B cell (primary cell): ENCODE measurements around the gene SELP. TPM values are rescaled to one million over a fixed set of nuclear protein-coding genes. Genes with fewer than 3 reads are reported as not detected.

Source experiments
- ATAC-seq: fragments of 200-7000 bp; cut with Tn5 transposase; one replicate; pipeline ENCODE4 v1.10.0; 2021; ENCODE audit warnings: low read depth, mild to moderate bottlenecking, moderate number of reproducible peaks, moderate library complexity
- CTCF ChIA-PET: fragments of 350-600 bp; sonication (Branson Sonifier 250); formaldehyde crosslinking; loops from one replicate; lab custom pipeline; 2021; ENCODE audit warnings: antibody characterized with exemption, inconsistent platforms; lab: Charles Lee
- POLR2A ChIA-PET: fragments of 350-600 bp; sonication (Branson Sonifier 250); formaldehyde crosslinking; loops from one replicate; lab custom pipeline; 2021; ENCODE audit warnings: antibody characterized with exemption; lab: Charles Lee
- DNase-seq: peaks from one replicate; pipeline ENCODE4 v3.0.0; 2013
- H2AFZ ChIP-seq: 2 replicates; pipeline ENCODE4 v1.6.1; 2012; ENCODE audit warnings: mild to moderate bottlenecking, low read depth, low read length; ENCODE audit not compliant: insufficient read depth, poor library complexity, severe bottlenecking
- H3K27ac ChIP-seq, 2 donors: 1 replicate in 1 of 2; 2 replicates in 1 of 2; pipeline ENCODE4 v1.5.1; 2012 to 2013; ENCODE audit warnings: low read length in 2 of 2, mild to moderate bottlenecking in 2 of 2, moderate library complexity in 1 of 2
- H3K27me3 ChIP-seq, 4 experiments: fragments of 200-600 bp in 1 of 4; sonication (generic) in 1 of 4; replicated peaks in 1 of 4; 1 replicate in 2 of 4; 2 replicates in 2 of 4; pipeline versions ENCODE4 v1.6.1 to v1.7.0; 2013 to 2016; ENCODE audit warnings: low read length in 3 of 4, mild to moderate bottlenecking in 2 of 4, mixed read lengths in 1 of 4, moderate library complexity in 1 of 4; ENCODE audit not compliant: insufficient read depth in 4 of 4, control insufficient read depth in 3 of 4; ENCODE audit errors: control extremely low read depth in 1 of 4
- H3K36me3 ChIP-seq, 2 experiments: replicated peaks in 1 of 2; 1 replicate in 1 of 2; 2 replicates in 1 of 2; pipeline versions ENCODE4 v1.6.1 to v1.7.1; 2013; ENCODE audit warnings: low read length in 1 of 2; ENCODE audit not compliant: insufficient read depth in 2 of 2, control insufficient read depth in 1 of 2; ENCODE audit errors: control extremely low read depth in 1 of 2, extremely low read depth in 1 of 2
- H3K4me1 ChIP-seq, 2 donors: fragments of 200-600 bp in 1 of 2; sonication (generic) in 1 of 2; 1 replicate in 1 of 2; 2 replicates in 1 of 2; pipeline versions ENCODE4 v1.5.1 to v1.6.1; 2013 to 2017; ENCODE audit warnings: low read length in 2 of 2; ENCODE audit not compliant: control insufficient read depth in 2 of 2, insufficient read depth in 2 of 2
- H3K4me2 ChIP-seq: replicated peaks from 2 replicates; pipeline ENCODE3; 2012; ENCODE audit warnings: mild to moderate bottlenecking, low read depth, low read length; ENCODE audit not compliant: poor library complexity, severe bottlenecking
- H3K4me3 ChIP-seq, 5 experiments: fragments of 200-600 bp in 1 of 5; sonication (generic) in 1 of 5; 1 replicate in 3 of 5; 2 replicates in 2 of 5; pipeline versions ENCODE4 v1.5.1 to v1.7.0; 2011 to 2016; ENCODE audit warnings: low read length in 4 of 5, mild to moderate bottlenecking in 4 of 5, low read depth in 2 of 5, control low read depth in 1 of 5, moderate library complexity in 1 of 5; ENCODE audit not compliant: insufficient read depth in 1 of 5; ENCODE audit errors: control extremely low read depth in 1 of 5, extremely low read depth in 1 of 5
- H3K79me2 ChIP-seq: fragments of 200-600 bp; sonication (generic); one replicate; pipeline ENCODE4 v1.6.0; 2016; ENCODE audit warnings: low read length; ENCODE audit not compliant: control insufficient read depth, insufficient read depth
- H3K9ac ChIP-seq: fragments of 200-600 bp; sonication (generic); 2 replicates; pipeline ENCODE4 v1.6.1; 2017; ENCODE audit warnings: mild to moderate bottlenecking, low read length, moderate library complexity
- H3K9me3 ChIP-seq, 3 donors: one replicate each; pipeline versions ENCODE4 v1.6.1 to v1.7.1; 2013; ENCODE audit warnings: low read length in 2 of 3; ENCODE audit not compliant: control insufficient read depth in 2 of 3, insufficient read depth in 1 of 3; ENCODE audit errors: control extremely low read depth in 1 of 3
- H4K20me1 ChIP-seq: 2 replicates; pipeline ENCODE4 v1.6.0; 2012; ENCODE audit warnings: mild to moderate bottlenecking, low read length; ENCODE audit not compliant: insufficient read depth, control insufficient read depth, poor library complexity, severe bottlenecking
- H3K27ac Mint-ChIP-seq: one replicate; pipeline ENCODE4 v1.8.0; 2021; ENCODE audit warnings: mixed read lengths
- H3K27me3 Mint-ChIP-seq: one replicate; pipeline ENCODE4 v1.8.0; 2021; ENCODE audit warnings: mixed read lengths
- H3K4me1 Mint-ChIP-seq: one replicate; pipeline ENCODE4 v1.8.0; 2021; ENCODE audit warnings: mixed read lengths
- H3K4me3 Mint-ChIP-seq: one replicate; pipeline ENCODE4 v1.8.0; 2021; ENCODE audit warnings: mixed read lengths
- H3K9me3 Mint-ChIP-seq: one replicate; pipeline ENCODE4 v1.8.0; 2022; ENCODE audit warnings: mixed read lengths; ENCODE audit not compliant: insufficient read depth
- CTCF ChIP-seq: fragments of 200-600 bp; IDR thresholded peaks from one replicate; pipeline ENCODE4 v1.8.0; 2022; ENCODE audit warnings: antibody characterized with exemption, mild to moderate bottlenecking
- EZH2 ChIP-seq: IDR thresholded peaks from 2 replicates; pipeline ENCODE4 v1.6.1; 2012; ENCODE audit warnings: borderline replicate concordance, low read depth, mild to moderate bottlenecking, moderate library complexity, low read length; ENCODE audit not compliant: insufficient read depth, poor library complexity, severe bottlenecking
- WGBS: methylation state at CpG from one replicate; pipeline ENCODE4 v1.1.5; 2013; ENCODE audit warnings: missing lambda C conversion rate; ENCODE audit not compliant: insufficient coverage; 5-methylcytosine and 5-hydroxymethylcytosine counted together
- intact Hi-C: fragments of 100-400 bp; cut with micrococcal nuclease; formaldehyde crosslinking; loops from one replicate; pipeline ENCODE4 v1.10.0; 2022
- polyA plus RNA-seq: library from polyadenylated mRNA; depleted of rRNA; stranded (reverse); fragments of >200 nt; gene quantifications from 2 replicates; pipeline ENCODE4 v1.2.3, GENCODE V29; 2012
- total RNA-seq, 2 donors: library from RNA; stranded (reverse); fragments of 120-200 nt in 1 of 2; gene quantifications; 1 replicate in 1 of 2; 2 replicates in 1 of 2; pipeline versions ENCODE4 v1.2.3 to v1.2.4, GENCODE V29; 2013 to 2022

Gene SELP
- total and polyA plus RNA-seq, 2 donors (not counting 1 experiment from before 2014, with no cell fraction given), result 0.99 to 1.9 TPM

- ATAC-seq (no peak), DNase-seq (no peak)
- Histone ChIP-seq H3K9me3 (no peaks in the 10 kb centered on the region), H3K4me1 (peaks cover 5% of the 10 kb centered on the region in 2 donors), H3K4me2 (no peak overlapping the region), H3K27me3 (no peaks in the 10 kb centered on the region), H4K20me1 (no peaks in the 10 kb centered on the region), H2AFZ (no peak overlapping the region), H3K36me3 (no peaks in the 10 kb centered on the region), H3K27ac (no peak overlapping the region), H3K79me2 (no peaks in the 10 kb centered on the region), H3K9ac (no peak overlapping the region), H3K4me3 (no peak overlapping the region)
- Mint-ChIP-seq H3K9me3 (no peaks in the 10 kb centered on the region), H3K27ac (no peak overlapping the region), H3K27me3 (no peaks in the 10 kb centered on the region), H3K4me1 (peaks cover 8% of the 10 kb centered on the region), H3K4me3 (no peak overlapping the region)
- 74% methylated on average over 2 of the region's 6 CpGs for whole genome bisulfite sequencing
- TF ChIP-seq CTCF (no peak), EZH2 (no peak)
- CTCF ChIA-PET, result interaction anchor here (1.3 to 5.1 kb wide), 3 partner anchors 10 to 101 kb away, joined by 5 to 52 read pairs (median 19); no protein-coding TSS in a partner anchor
- POLR2A ChIA-PET, result no interaction called here
- intact Hi-C loops, result no loop called here
These were observed 19.1 kb downstream of the SELP start for GRCh38 chr1:169610858-169611257.

GRCh38 chr1:169610108-169610507, 19.8 kb downstream of the SELP start:
- no peak overlapping the region for H3K4me3 Mint-ChIP-seq
- peaks cover 9% of the 10 kb centered on the region for H3K4me1 Mint-ChIP-seq
- 92% methylated on average over 1 of the region's 1 CpG for WGBS
- Histone ChIP-seq H3K4me1 (peaks cover 8% of the 10 kb centered on the region in 2 donors), H3K27me3 (no peaks in the 10 kb centered on the region), H3K79me2 (no peaks in the 10 kb centered on the region), H2AFZ (no peak overlapping the region), H3K9me3 (no peaks in the 10 kb centered on the region), H4K20me1 (no peaks in the 10 kb centered on the region), H3K4me3 (no peak overlapping the region), H3K36me3 (no peaks in the 10 kb centered on the region), H3K9ac (no peak overlapping the region), H3K27ac (no peak overlapping the region), H3K4me2 (no peak overlapping the region)
- DNase-seq (no peak), ATAC-seq (no peak)
- H3K27ac Mint-ChIP-seq, result no peak overlapping the region
- no peaks in the 10 kb centered on the region for H3K9me3 Mint-ChIP-seq
- CTCF ChIA-PET, result interaction anchor here (1.0 to 5.1 kb wide), 3 partner anchors 9 to 102 kb away, joined by 3 to 52 read pairs (median 19); no protein-coding TSS in a partner anchor
- no peaks in the 10 kb centered on the region for H3K27me3 Mint-ChIP-seq
- intact Hi-C loops, result no loop called here
- TF ChIP-seq EZH2, result no peak
- TF ChIP-seq CTCF, result no peak
- POLR2A ChIA-PET, result no interaction called here
